Breast epithelium (tissue), 3 donors: ENCODE results near the gene EP400.

Experiments
- POLR2A ChIP-seq: fragments of 450-650 bp; IDR thresholded peaks from one replicate; pipeline ENCODE4 v1.6.1; 2016; ENCODE audit warnings: antibody characterized with exemption, mild to moderate bottlenecking, moderate library complexity
- POLR2AphosphoS5 ChIP-seq, 3 donors: sonication (generic); formaldehyde crosslinking; IDR thresholded peaks; one replicate each; pipeline ENCODE4 v1.6.1; 2017; ENCODE audit warnings: antibody characterized with exemption in 3 of 3
- TF ChIP-seq, protein P1 (sequence below), 3 donors: fragments of 450-650 bp; IDR thresholded peaks; one replicate each; pipeline ENCODE4 v1.5.1; 2016 to 2017; ENCODE audit warnings: antibody characterized with exemption in 3 of 3, mild to moderate bottlenecking in 3 of 3, moderate library complexity in 3 of 3

DNA sequence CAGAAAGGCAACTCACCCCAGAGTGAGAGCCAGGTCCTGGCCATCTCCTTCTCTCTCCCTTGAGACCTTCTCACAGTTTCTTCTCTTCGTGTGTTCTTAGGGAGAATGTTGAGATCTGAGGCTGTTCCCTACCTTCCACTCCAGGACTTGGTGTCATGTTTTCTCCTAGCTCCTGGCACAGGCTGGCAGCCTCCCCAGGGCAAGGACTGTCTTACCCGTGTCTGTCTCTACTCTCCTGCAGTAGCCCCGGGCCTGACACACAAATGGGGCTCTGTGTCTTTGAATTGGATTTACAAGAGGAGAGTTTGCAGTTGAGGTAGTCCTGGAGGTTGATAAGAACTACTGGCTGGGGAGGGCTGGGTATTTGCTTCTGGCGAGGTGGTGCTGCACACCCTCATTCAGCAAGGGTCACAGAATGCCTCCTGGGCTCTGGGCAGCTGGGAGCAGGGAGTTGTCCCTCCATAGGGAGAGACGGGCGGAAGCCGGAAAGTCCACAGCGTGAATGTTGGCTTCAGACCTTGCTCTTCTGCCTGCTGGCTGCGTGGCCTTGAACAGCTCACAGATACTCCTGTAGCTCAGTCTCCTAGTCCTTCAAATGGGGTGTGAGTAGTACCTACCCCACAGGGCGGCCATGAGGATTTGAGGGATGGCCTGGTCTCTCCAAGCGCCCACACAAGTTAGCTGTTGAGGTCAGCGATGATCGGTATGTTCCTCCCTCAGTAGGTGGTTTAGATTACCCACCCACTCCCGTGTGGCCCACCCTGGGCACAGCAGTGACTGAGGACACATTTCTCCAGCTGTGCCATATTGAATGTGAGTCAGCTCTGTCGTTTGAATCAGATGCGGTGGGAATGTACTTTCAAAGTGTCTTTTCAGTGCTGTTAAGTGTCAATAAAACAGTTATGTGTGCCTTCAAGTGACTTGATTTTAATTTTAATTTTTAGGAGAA is 10.2 kb downstream of the EP400 start:
- TF ChIP-seq, protein P1, sequence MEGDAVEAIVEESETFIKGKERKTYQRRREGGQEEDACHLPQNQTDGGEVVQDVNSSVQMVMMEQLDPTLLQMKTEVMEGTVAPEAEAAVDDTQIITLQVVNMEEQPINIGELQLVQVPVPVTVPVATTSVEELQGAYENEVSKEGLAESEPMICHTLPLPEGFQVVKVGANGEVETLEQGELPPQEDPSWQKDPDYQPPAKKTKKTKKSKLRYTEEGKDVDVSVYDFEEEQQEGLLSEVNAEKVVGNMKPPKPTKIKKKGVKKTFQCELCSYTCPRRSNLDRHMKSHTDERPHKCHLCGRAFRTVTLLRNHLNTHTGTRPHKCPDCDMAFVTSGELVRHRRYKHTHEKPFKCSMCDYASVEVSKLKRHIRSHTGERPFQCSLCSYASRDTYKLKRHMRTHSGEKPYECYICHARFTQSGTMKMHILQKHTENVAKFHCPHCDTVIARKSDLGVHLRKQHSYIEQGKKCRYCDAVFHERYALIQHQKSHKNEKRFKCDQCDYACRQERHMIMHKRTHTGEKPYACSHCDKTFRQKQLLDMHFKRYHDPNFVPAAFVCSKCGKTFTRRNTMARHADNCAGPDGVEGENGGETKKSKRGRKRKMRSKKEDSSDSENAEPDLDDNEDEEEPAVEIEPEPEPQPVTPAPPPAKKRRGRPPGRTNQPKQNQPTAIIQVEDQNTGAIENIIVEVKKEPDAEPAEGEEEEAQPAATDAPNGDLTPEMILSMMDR (IDR thresholded peaks at IDR 0.05) = no peak
- TF ChIP-seq POLR2A (no peak), POLR2AphosphoS5 (IDR thresholded peaks at IDR 0.05) (no peak)
